Left ventricle myocardium superior (tissue), 1 donor: ENCODE results near the gene HIPK2. TPM values are rescaled to one million over a fixed set of nuclear protein-coding genes. Genes with fewer than 3 reads are reported as not detected.
"Not testable (repeated sequence)": the region's sequence is repeated elsewhere in the genome, so short reads cannot be mapped to it uniquely, and the experiment has no call there.

Experiments used
- ATAC-seq: fragments of 200-7000 bp; cut with Tn5 transposase; one replicate; pipeline ENCODE4 v1.9.1; 2020; ENCODE audit warnings: mild to moderate bottlenecking, moderate library complexity
- DNase-seq: peaks from one replicate; pipeline ENCODE4 v3.0.0-alpha.2; 2020
- intact Hi-C: fragments of 100-400 bp; cut with micrococcal nuclease; formaldehyde crosslinking; loops from one replicate; pipeline ENCODE4 v1.11.0; 2022
- total RNA-seq: library from RNA; stranded (reverse); fragmentation: NEBNext Ultra II Directional; extraction: Animal tissue kit (Norgen Biotek cat#: 25700); gene quantifications from one replicate; pipeline ENCODE4 v1.2.1, GENCODE V29; 2021
- donor health status: DM: no; HTN: yes; CAD: no; lungs with severe emphysema.

HIPK2 gene
- total RNA-seq, 1 donor from 2014 or later: 103 TPM

DNA sequence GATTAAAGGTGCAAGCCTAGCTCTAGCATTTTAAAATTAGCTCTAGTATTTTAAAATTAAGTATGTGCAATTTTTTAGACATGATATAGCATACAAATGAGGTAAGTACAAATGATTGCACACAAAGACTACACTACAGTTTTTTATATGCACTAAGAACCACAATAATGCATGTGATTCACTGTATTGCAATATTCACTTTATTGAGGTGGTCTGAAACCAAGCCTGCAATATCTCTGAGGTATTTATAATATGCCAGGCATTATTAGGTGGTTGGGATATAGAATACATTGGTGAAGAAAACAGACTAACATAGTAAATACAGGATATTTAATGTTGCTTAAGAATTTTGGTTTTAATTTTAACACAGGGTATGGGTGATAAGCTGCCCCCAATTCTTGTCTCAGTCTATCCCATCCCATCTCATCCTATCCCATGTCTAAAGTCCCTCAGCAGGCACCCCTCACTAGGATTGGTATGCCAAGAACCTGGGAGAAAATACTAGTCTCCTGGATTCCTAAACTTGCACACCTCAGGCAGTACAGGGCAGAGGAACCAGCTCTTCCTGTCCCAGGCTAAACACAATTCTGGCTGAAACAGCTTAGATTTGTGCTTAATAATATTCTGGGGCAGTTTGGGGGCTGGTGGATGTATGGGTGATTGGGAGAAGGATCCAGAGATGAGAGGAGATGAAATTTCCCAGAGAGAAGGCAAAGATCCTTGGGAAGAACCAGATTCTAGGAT is 90.4 kb downstream of the HIPK2 start:
- ATAC-seq: no peak
- DNase-seq: no peak
- intact Hi-C loops: no loop called here

- intact Hi-C loops: no loop called here
- ATAC-seq (peak; percentile 18), DNase-seq (no peak)
These were observed 94.5 kb downstream of the HIPK2 start for GRCh38 chr7:139683137-139683921.

- intact Hi-C loops: no loop called here
- peak; percentile 3 for ATAC-seq
- DNase-seq: no peak
These were observed 95.4 kb downstream of the HIPK2 start for GRCh38 chr7:139682136-139683013.

- DNase-seq: no peak
- ATAC-seq: no peak
- intact Hi-C loops: no loop called here
These were observed 96.0 kb downstream of the HIPK2 start for GRCh38 chr7:139681812-139682135.

GRCh38 chr7:139681463-139681755 is 96.4 kb downstream of the HIPK2 start:
- peak; percentile 26 for ATAC-seq
- no peak for DNase-seq
- intact Hi-C loops: no loop called here

- intact Hi-C loops: no loop called here
- peak; percentile 89 for ATAC-seq
- DNase-seq: peak; percentile 80
These were observed 96.9 kb downstream of the HIPK2 start for GRCh38 chr7:139680676-139681462.

GRCh38 chr7:139679731-139680594 is 97.8 kb downstream of the HIPK2 start:
- ATAC-seq (peak; percentile 15), DNase-seq (no peak)
- intact Hi-C loops: no loop called here

DNA sequence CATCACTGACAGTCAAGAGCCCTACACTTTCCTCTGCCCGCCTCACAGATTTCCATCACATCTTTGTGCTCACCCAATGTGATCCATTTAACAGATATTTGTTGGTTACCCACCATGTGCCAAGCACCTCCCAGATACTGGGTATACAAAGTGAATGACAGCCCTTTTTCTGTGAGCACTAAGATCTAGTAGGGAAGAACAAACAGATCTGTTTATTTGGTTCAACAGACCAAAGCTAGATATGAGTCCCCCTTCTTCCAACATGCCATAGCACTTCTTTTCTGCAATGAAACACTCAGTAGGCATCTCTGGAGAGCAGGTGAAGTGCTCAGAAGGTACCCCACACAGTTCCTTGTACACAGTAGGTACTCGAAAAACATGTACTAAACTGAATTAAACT is 101.4 kb downstream of the HIPK2 start:
- intact Hi-C loops: no loop called here
- ATAC-seq: no peak

GRCh38 chr7:139675127-139676125 is 102.4 kb downstream of the HIPK2 start:
- intact Hi-C loops: no loop called here
- no peak for DNase-seq
- peak; percentile 7 for ATAC-seq

More for the DNA sequence above, 101.4 kb downstream of the HIPK2 start:
- DNase-seq: no peak

GRCh38 chr7:139674752-139675126 is 103.1 kb downstream of the HIPK2 start:
- no peak for DNase-seq
- intact Hi-C loops: no loop called here
- peak; percentile 36 for ATAC-seq

GRCh38 chr7:139674341-139674740 is 103.5 kb downstream of the HIPK2 start:
- ATAC-seq (peak; percentile 33), DNase-seq (no peak)
- intact Hi-C loops: no loop called here

GRCh38 chr7:139673762-139674161 is 104.0 kb downstream of the HIPK2 start:
- DNase-seq (no peak), ATAC-seq (no peak)
- intact Hi-C loops: no loop called here

DNA sequence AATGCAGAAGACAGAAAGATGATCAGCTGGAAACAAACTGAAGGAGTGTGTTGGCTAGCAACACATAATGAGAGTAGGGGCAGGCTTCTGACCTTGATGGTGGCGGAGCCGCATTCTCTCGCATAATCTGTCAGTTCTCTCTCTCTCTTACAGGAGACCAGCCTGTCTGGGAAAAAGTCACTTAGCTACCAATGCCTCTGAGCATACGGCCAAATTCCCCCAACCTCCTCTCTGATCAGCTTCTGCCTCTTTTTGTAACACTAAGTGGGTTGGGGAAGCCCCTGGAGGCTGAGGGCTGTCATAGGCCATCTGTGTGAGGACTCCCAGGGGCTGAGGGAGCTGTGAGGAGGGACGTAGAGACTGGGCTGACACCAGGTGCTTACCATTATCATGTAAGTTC is 104.6 kb downstream of the HIPK2 start:
- intact Hi-C loops: no loop called here
- no peak for DNase-seq
- ATAC-seq: peak; percentile 65

DNA sequence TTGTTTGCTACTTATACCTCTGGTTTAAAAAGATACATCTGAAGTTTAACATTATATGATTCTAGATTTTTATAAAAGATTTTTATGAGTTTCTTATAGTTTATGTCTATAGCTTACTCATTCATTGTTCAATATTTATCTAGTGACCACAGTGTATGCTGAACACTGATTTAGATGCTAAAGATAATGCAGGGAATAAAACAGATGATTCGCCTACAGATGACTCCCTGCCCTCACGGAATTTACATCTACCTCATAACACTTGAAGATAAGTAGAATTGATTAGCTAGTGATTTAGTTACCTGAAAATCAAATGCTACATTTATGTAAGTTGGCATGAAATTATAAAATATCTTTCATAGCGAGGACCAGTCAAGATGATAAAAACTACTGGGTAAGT is 105.8 kb downstream of the HIPK2 start:
- intact Hi-C loops: no loop called here
- ATAC-seq (no peak), DNase-seq (no peak)

- DNase-seq, intact Hi-C loops, ATAC-seq: not testable (repeated sequence)
These were observed 107.1 kb downstream of the HIPK2 start for GRCh38 chr7:139670662-139671061.

DNA sequence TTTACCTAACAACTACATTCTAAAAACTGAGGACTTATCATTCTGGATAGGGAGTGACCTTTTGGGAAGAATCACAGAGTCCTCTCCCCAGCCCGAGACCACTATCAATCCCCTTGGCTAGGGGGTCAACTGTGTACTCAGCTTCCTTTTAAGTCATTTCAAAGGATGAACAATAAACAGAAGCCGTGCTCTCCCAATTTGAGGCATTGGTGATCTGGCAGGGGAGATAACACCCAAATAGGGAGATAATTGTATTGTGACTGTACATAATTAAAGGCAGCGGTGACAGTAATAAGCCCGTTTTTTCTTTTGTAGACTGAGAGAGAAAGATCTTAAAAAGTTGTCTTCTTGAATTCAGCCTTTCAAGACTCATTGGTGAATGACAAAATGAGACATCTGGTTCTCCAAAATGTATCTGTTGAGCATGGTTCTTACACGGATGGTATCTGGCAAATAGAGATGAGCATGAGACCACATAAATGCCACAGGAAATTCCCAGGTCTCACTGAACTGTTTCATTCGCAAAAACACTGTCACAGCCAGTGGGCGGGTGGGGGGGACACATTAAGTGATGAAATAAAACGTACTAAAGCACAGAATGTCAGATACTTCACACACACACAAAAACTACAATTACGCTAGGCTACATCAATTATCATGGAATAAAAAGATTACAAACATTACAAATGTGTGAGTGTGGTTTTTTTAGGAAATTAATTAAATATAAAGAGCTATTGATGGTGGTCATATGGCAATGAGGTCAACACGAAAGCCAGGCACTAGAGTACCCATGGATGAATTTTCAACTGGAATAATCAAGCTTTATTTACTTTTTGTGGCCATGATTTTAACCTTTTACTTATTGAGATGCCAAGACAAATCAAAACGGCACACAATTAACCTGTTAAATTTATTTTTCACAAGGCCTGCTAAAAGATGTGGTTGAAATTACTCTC is 108.4 kb downstream of the HIPK2 start:
- intact Hi-C loops: no loop called here
- ATAC-seq (no peak), DNase-seq (no peak)
